Measurements from ENCODE around the gene CLDND1. TPM values are rescaled to one million over a fixed set of nuclear protein-coding genes. Genes with fewer than 3 reads are reported as not detected.
"Not testable (repeated sequence)": the region's sequence is repeated elsewhere in the genome, so short reads cannot be mapped to it uniquely, and the experiment has no call there.

CLDND1 gene
- 100 to 1,000 TPM; 161 to 559 TPM for total RNA-seq

DNA sequence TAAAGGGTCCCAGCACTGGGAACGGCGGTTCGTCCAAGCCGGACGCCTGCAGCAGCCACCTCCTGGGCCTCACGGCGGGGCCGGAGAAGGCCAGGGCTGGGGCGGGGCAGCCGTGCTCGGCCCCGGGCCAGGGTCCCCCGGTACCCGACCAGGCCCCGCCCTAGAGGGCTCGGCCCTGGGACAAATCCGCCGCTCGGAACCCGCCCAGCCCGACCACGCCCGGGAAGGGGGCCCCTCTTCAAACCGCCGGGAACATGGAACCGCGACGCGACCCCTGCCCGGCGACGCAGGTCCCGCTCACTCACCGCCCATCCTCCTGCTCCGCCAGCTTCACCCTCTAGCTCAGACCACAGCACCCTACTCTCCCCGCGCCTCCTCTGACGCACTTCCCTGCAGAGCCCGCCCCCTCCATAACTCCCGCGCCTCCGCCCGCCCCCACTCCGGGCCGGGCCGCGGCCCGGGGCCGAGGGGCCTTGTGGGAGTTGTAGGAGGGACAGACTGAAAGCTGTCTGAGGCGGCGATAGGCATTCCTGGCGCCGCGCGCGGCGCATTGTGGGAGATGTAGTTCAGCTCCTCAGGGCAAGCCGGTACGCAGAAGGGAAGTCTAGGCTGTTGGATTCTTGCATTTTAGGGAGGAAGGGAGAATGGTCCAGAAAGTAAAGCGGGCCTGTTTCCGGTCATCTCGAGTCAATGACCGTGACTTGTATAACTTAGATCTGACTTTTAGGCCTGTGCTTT is at the start of gene CLDND1:
CLDND1 (minus strand) TSS at position 359 of the 738 bp plus-strand sequence. CDS start 1,478 bp downstream, outside the sequence.
- H3K27ac Mint-ChIP-seq, result peak within 1 kb of the TSS; percentile 86 to 98
- H3K9me3 Mint-ChIP-seq, result peaks cover 0 to 3% of the 10 kb centered on the region in 2 donors
- peaks cover 44 to 53% of the 10 kb centered on the region in 2 donors for H3K36me3 Mint-ChIP-seq
- peak; percentile 89 to 93 for DNase-seq (ENCODE audit: low spot score in 2 of 2)
- peak; percentile 93 to 98 for ATAC-seq

DNA sequence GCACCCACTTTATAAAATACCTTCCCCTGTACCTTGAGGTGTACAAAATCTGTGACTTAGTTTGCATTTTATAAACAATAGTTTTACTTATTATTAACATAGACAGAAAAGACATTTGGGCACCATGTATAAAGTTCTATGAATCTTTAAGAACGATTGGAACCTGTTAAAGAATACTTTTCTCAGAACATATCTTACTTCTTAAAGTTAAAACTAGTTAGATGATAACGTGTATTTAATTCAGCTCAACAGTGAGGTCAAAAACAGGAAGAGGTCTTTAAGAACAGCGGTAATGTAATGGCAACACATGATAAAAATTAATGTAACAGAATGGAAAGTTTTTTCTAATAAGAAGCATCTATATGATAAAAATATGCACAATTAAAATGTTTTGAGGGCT is 45.7 kb upstream of the CLDND1 start:
- Mint-ChIP-seq H3K9me3 (peaks cover 0 to 9% of the 10 kb centered on the region in 2 donors), H3K27ac (no peak overlapping the region), H3K36me3 (peaks cover 6 to 23% of the 10 kb centered on the region in 2 donors)
- DNase-seq (ENCODE audit: low spot score in 2 of 2), result no peak
- ATAC-seq, result no peak

DNA sequence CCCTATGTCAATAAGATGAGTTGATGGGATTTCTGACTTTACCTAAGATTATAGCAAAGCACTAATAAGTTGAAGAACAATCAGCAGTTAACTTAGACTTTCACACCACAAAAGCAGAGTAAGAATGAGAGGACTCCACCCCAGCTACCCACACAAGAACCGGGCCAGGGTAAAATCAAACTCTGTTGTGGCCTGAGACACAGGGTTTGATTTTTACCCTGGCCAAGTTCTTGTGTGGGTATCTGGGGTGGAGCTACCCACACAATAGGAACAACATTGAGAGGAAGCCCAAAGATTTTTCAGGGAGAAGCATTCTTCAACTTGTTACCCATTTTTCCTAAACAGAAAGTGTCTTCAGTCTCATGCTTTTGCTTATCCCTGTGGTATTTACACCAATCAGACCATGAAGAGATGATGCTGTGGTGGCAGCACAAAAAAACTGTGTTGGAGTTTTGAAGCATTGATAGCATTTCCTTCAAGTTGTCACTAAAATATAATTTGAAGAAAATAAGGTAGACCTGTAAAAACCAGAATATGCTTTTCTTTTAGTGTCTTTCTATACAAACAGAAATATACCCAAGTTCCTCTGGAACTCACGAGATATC is 45.1 kb upstream of the CLDND1 start:
- no peak overlapping the region for H3K27ac Mint-ChIP-seq
- ATAC-seq (peak; percentile 59 to 62), DNase-seq (ENCODE audit: low spot score in 2 of 2) (no peak)
- H3K36me3 Mint-ChIP-seq, result peaks cover 6 to 23% of the 10 kb centered on the region in 2 donors
- H3K9me3 Mint-ChIP-seq, result peaks cover 0 to 9% of the 10 kb centered on the region in 2 donors

DNA sequence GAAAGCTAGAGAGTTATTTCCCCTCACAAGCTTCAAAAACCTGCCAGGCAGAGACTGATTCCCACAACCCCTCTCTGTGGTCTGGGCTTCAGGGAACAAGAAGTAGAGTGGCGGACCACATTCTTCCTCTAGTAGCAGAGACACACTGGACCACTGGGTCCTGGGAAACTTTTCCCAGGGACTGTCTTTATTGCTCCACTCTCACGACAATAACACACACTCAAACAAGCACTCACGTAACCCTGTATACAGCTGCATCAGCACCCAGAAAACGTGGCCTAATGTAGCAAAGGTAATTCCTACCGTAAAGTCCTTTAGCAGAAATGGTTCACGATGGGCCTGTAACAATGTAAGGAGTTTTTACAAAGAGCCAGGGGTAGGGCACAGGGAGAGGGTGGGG is 43.1 kb upstream of the CLDND1 start:
- H3K9me3 Mint-ChIP-seq, result peaks cover 0 to 9% of the 10 kb centered on the region in 2 donors
- peak overlapping the region in 1 of 2 donors; percentile 92 for H3K27ac Mint-ChIP-seq
- DNase-seq (ENCODE audit: low spot score in 2 of 2), result no peak

DNA sequence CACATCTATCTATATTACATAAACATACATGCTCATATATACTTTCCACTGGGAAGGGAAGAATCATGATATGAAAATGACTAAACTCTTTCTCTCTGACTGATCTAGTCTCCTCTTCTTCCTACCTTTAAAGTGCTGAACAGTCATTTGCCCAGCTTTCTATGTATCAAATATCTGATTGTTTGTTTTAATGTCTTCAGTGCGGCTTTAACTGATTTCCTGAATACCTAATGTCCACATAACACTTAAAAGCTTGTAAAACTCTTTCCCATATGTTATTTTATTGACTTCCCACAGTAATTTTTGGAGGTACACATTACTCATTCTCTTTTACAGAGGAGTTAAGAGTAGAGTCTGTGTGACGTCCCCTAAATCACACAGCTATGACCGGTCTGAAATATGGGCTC is 42.5 kb upstream of the CLDND1 start:
- H3K9me3 Mint-ChIP-seq, result peaks cover 0 to 9% of the 10 kb centered on the region in 2 donors
- peak; percentile 76 to 79 for ATAC-seq
- H3K36me3 Mint-ChIP-seq, result peaks cover 10 to 23% of the 10 kb centered on the region in 2 donors
- DNase-seq (ENCODE audit: low spot score in 2 of 2), result no peak
- peak overlapping the region in 1 of 2 donors; percentile 92 for H3K27ac Mint-ChIP-seq

More for the DNA sequence above, 43.1 kb upstream of the CLDND1 start:
- ATAC-seq, result no peak
- peaks cover 9 to 23% of the 10 kb centered on the region in 2 donors for H3K36me3 Mint-ChIP-seq

DNA sequence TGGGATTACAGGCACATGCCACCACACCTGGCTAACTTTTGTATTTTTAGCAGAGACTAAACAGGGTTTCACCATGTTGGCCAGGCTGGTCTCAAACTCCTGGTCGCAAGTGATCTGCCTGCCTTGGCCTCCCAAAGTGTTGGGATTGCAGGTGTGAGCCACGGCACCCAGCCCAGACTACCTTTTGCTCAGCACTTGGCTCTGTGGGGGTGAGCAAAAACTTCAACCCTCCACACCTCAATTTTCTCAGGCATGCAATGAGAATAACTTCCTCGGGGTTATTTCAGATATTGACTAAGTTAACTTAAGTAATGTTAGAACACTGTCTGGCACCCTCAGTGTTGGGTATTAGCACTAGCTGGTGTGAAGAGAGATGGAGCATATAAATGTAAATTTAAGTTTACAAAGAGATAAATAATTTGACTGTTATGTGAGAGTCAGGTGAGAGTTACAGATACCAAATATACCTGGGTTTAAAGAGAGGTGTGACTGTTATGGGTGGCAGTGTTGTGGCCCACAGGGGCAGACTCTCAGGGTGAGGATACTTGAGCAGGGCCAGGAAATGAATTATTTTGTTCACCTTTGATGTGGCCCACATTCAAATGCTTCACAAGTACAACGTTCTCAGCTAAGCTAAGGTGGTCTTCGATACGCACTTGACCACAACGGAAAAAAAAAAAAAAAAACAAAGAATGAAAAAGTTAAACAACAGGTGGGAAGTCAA is 41.7 kb upstream of the CLDND1 start:
- Mint-ChIP-seq H3K9me3 (peaks cover 0 to 14% of the 10 kb centered on the region in 2 donors), H3K36me3 (peaks cover 14 to 24% of the 10 kb centered on the region in 2 donors), H3K27ac (peak overlapping the region; percentile 65 to 92)
- ATAC-seq (peak; percentile 28 to 53), DNase-seq (ENCODE audit: low spot score in 2 of 2) (no peak)

DNA sequence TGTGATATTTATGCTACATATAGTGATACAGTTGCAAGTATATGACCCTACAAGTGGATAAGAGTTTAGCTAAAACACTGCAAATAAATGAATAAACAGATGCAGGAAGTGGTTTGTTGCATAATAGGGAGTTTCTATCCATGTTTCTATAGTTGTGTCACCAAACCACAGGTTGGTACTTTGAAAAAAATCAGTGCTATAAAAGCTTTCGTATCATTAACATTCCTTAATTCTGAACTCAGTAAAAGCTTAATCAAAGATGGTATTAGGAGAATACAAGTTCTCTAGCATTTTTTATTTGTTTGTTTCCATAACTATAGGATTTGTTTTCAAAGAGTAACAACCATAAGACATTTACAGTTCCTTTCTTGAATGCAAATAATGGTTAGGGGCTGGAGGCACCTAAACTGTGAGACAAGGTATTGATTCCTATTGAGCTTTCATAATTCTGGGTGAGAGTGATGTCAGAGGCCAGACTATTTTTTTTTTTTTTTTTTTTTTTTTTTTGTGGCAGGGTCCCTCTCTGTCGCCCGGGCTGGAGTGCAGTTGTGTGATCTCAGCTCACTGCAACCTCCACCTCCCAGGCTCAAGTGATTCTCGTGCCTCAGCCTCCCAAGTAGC is 41.1 kb upstream of the CLDND1 start:
- Mint-ChIP-seq H3K27ac (peak overlapping the region; percentile 65 to 92), H3K9me3 (peaks cover 0 to 14% of the 10 kb centered on the region in 2 donors), H3K36me3 (peaks cover 10 to 22% of the 10 kb centered on the region in 2 donors)
- no peak for DNase-seq (ENCODE audit: low spot score in 2 of 2)
- ATAC-seq, result peak; percentile 4 to 22

DNA sequence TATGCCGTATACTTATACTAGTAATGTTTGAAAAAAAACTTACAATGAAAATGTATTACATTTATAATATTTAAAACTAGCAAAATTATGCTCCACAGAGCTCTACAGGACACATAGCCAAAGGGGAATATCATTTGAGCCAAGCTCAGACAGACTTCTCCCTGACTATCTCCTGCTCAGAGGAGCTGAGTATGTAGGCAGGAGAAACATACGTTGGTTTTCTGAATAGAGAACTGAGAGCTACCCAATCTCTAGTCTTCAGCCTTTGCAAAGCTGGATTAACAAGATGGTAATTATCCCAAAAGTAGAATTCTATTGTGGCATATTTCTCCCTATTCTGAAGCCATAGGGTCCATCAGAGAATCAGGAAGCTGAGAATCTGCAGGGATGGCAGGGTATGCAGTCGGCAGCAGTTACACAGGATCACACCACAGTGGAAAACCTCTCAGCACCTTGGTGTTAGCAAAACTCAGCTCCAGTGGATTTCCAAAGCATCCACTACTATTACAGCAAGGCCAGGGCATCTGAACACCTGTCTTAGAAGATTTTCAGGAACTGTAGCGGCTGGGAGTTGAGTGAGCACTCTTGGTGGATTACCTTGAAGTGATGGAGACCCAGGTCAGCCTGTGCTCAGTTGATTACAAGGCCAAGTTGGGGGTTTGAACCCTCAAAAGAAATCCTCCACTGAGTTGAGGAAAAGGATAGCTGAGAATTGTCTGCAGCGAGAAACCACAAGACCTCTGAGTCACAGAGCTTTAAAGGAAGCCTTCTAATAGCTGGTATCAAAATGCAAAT is 39.2 kb upstream of the CLDND1 start:
- ATAC-seq (no peak), DNase-seq (ENCODE audit: low spot score in 2 of 2) (no peak)
- peaks cover 10 to 16% of the 10 kb centered on the region in 2 donors for H3K36me3 Mint-ChIP-seq
- H3K9me3 Mint-ChIP-seq, result peaks cover 0 to 10% of the 10 kb centered on the region in 2 donors
- H3K27ac Mint-ChIP-seq, result no peak overlapping the region

DNA sequence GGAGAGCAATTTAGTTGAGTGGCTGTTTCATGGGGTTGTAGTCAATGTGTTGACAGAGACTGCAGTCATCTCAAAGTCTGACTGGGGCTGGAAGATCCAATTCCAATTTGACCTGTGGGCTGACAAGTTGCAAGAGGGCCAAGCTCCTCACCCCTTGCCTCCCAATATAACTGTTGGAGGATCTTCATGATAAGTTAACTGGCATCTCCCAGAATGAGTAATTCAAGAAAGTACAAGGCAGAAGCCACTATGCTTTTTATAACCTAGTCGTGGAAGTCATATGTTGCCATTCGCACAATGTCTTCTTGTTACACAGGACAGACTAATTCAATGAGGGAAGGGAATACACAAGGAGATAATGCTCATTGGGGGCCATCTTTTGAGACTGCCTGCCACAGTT is 38.2 kb upstream of the CLDND1 start:
- DNase-seq (ENCODE audit: low spot score in 2 of 2) (no peak), ATAC-seq (no peak)
- H3K36me3 Mint-ChIP-seq, result peaks cover 12 to 13% of the 10 kb centered on the region in 2 donors
- peak overlapping the region in 1 of 2 donors; percentile 76 for H3K27ac Mint-ChIP-seq
- H3K9me3 Mint-ChIP-seq, result peaks cover 0 to 5% of the 10 kb centered on the region in 2 donors

DNA sequence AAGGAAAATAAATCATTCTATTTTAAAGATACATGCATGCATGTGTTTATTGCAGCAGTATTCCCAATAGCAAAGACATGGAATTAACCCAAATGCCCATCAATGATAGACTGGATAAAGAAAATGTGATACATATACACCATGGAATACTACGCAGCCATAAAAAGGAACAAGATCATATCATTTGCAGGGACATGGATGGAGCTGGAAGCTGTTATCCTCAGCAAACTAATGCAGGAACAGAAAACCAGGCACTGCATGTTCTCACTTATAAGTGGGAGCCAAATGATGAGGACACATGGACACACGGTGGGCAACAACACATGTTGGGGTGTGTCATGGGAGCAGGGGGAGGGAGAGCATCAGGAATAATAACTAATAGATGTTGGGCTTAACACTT is 37.1 kb upstream of the CLDND1 start:
- peaks cover 14 to 21% of the 10 kb centered on the region in 2 donors for H3K36me3 Mint-ChIP-seq
- not testable (repeated sequence) for H3K27ac Mint-ChIP-seq; DNase-seq (ENCODE audit: low spot score in 2 of 2); H3K9me3 Mint-ChIP-seq; ATAC-seq

DNA sequence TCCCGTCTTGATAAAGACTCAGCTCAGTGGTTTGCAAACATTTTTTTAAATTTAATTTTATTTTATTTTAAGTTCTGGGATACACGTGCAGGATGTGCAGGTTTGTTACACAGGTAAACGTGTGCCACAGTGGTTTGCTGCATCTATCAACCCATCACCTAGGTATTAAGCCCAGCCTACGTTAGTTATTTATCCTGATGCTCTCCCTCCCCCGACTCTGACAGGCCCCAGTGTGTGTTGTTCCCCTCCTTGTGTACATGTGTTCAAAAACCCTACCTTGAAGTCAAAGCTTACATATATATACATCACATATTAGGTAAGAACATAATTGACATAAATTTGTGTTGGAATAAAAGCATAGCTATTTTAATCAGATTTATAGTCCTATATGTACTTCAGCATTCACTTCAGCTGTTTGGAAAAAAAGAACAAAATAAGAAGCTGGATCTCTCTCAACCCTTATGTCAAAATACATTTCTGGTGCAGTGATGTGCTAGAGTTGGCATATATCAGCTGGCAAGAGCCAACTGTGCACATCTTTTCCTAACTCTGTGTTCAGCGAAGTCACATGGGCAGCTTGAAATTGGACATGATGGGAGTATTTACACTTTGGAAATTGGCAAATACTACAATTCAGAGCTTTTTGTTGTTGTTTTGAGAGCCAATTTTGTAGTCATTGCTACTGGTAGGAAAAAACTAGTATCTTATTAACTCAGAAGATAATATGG is 35.6 kb upstream of the CLDND1 start:
- Mint-ChIP-seq H3K9me3 (peaks cover 3 to 5% of the 10 kb centered on the region in 2 donors), H3K36me3 (peaks cover 19 to 27% of the 10 kb centered on the region in 2 donors), H3K27ac (peak overlapping the region; percentile 89 to 100)
- no peak for DNase-seq (ENCODE audit: low spot score in 2 of 2)
- ATAC-seq, result no peak

DNA sequence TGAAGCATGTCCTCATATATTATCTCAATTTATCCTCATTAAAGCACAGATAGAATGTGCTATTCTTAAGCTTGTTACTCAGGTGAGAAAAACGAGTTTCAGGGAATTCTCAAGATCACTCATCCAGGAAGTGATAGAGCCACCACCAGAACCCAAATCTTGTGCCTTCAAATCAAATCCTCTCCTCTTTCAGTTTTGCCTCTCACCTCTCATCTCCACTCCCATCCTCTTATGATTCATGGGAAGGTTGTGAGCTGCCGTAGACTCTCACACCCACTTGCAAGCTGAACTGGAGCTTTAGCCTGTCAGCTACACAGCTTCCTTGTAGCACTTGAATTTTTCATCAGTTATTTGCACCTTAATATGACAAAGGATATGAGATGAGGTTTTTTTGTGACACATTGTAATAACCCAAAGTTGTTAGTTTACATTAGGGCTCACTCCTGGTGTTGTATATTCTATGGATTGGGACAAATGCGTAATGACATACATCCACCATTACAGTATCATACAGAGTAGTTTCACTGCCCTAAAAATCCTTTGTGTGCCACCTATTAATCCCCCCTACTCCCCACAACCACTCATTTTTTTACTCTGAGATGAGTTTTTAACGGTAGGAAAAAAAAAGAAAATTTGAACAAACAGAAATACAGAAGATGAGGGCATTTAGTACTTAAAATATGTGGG is 34.8 kb upstream of the CLDND1 start:
- Mint-ChIP-seq H3K9me3 (peaks cover 3 to 5% of the 10 kb centered on the region in 2 donors), H3K27ac (peak overlapping the region; percentile 98 to 100), H3K36me3 (peaks cover 24 to 34% of the 10 kb centered on the region in 2 donors)
- ATAC-seq, result peak; percentile 76 to 77
- peak; percentile 50 to 69 for DNase-seq (ENCODE audit: low spot score in 2 of 2)

DNA sequence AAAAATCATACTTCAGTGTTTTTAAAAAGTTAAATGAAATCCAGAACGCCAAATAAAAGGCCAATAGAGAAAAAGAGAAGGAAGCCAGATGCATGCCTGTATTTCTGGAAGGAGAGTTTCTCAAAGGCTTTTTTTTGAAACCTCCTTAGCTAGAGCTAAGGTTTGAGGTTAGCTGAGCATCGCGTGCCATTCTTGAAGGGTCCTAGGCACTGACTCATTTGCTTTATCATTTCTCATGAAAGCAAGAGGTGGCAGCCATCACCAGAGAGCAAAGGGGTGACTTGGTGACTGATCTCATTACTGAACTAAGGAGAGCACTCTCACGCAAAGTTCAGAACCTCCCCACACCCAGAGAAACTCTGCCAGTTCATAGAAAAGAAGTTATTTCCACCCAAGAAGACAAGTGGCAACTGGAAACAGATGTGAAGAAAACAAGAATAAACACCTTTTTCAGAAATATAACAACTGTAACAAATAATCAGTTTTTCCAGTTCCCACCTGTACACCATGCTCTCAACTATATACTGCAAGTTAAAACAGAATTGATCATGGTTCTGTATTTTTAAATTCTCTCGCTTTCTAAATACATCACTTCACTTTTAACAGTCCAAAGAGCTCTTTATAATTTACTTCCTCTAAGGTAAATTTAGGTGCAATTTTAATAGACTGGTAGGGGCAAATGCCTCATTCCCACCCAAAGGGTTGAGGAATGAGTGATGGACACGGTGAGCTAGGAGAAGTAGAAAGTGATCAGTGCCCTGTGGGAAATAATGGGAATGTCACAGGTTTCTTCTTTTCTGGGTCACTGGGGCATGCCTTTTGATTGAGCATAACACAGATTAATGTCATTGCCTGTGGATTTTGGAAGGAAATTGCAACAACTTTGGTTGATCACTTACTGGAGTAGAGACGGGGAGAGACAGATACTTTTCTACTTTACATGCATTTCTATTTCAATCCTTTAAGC is 33.7 kb upstream of the CLDND1 start:
- Mint-ChIP-seq H3K27ac (peak overlapping the region; percentile 98 to 100), H3K9me3 (peaks cover 5 to 11% of the 10 kb centered on the region in 2 donors), H3K36me3 (peaks cover 33 to 43% of the 10 kb centered on the region in 2 donors)
- DNase-seq (ENCODE audit: low spot score in 2 of 2), result peak; percentile 65 to 81
- peak; percentile 82 to 87 for ATAC-seq

DNA sequence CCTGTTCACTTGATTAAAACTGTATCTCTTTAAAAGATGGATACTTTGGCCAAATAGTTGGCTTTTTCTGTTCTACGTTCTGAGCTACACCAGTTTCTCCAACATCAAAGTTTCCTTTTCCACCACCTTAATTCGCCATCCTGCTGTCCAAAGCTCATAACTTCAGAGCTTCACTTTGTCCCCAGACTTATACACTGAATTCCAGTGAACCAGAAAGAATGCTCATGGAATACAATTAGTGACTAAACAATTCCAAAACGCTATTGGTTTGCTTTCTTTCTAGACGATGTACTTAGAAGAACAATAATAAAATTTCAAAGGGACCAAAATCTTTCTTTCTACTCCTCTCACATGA is 32.3 kb upstream of the CLDND1 start:
- peaks cover 5 to 11% of the 10 kb centered on the region in 2 donors for H3K9me3 Mint-ChIP-seq
- ATAC-seq (no peak), DNase-seq (ENCODE audit: low spot score in 2 of 2) (no peak)
- H3K27ac Mint-ChIP-seq, result peak overlapping the region; percentile 98 to 100
- peaks cover 39 to 44% of the 10 kb centered on the region in 2 donors for H3K36me3 Mint-ChIP-seq

All from activated naive CD4-positive, alpha-beta T cell treated with anti-CD3 and anti-CD28 coated beads, Interleukin-2, amount 50 U/mL, for 72 hours (primary cell).